Lung (tissue), 12 donors: Measurements from ENCODE around the gene DLG2. TPM values are rescaled to one million over a fixed set of nuclear protein-coding genes. Genes with fewer than 3 reads are reported as not detected.
A peak's percentile ranks its signal among the peaks of the same experiment; 100 is the strongest.

Source experiments
- ATAC-seq: fragments of 200-7000 bp; cut with Tn5 transposase; one replicate; pipeline ENCODE4 v1.9.1; 2020; ENCODE audit warnings: moderate number of reproducible peaks; ENCODE audit not compliant: insufficient read depth, low FRiP score
- DNase-seq, 3 donors: peaks; one replicate each; pipeline ENCODE4 v3.0.0-alpha.2; 2013 to 2017
- H3K27ac ChIP-seq, 2 donors: one replicate each; pipeline ENCODE4 v1.5.1; 2013; ENCODE audit warnings: mild to moderate bottlenecking in 2 of 2, moderate library complexity in 2 of 2, control low read depth in 1 of 2, inconsistent platforms in 1 of 2, low read depth in 1 of 2, low read length in 1 of 2
- H3K27me3 ChIP-seq, 3 donors: one replicate each; pipeline ENCODE4 v1.5.1; 2013; ENCODE audit warnings: low read length in 2 of 3; ENCODE audit not compliant: control insufficient read depth in 3 of 3, insufficient read depth in 3 of 3
- H3K36me3 ChIP-seq, 4 donors: one replicate each; pipeline ENCODE4 v1.5.1; 2013; ENCODE audit warnings: low read length in 4 of 4, mild to moderate bottlenecking in 1 of 4, moderate library complexity in 1 of 4; ENCODE audit not compliant: control insufficient read depth in 4 of 4, insufficient read depth in 4 of 4
- H3K4me1 ChIP-seq, 5 donors: one replicate each; pipeline ENCODE4 v1.5.1; 2013; ENCODE audit warnings: low read length in 5 of 5, mild to moderate bottlenecking in 2 of 5, moderate library complexity in 1 of 5; ENCODE audit not compliant: control insufficient read depth in 5 of 5, insufficient read depth in 5 of 5
- H3K4me3 ChIP-seq: one replicate; pipeline ENCODE4 v1.5.1; 2013; ENCODE audit warnings: mild to moderate bottlenecking, control low read depth, moderate library complexity
- H3K9ac ChIP-seq, 2 donors: one replicate each; pipeline ENCODE4 v1.5.1; 2013; ENCODE audit warnings: low read length in 2 of 2, control low read depth in 1 of 2; ENCODE audit not compliant: insufficient read depth in 1 of 2
- H3K9me3 ChIP-seq, 4 donors: one replicate each; pipeline ENCODE4 v1.5.1; 2013; ENCODE audit warnings: low read length in 3 of 4, mild to moderate bottlenecking in 1 of 4, moderate library complexity in 1 of 4; ENCODE audit not compliant: control insufficient read depth in 4 of 4, insufficient read depth in 3 of 4
- WGBS, 2 donors: extraction: QIAGEN DNeasy Blood & Tissue Kit; methylation state at CpG; one replicate each; pipeline ENCODE4 v1.1.7; 2013; 5-methylcytosine and 5-hydroxymethylcytosine counted together
- polyA plus RNA-seq, 2 donors: library from polyadenylated mRNA; stranded (reverse); fragments of 200-250 nt; gene quantifications; one replicate each; pipeline ENCODE4 v1.2.1, GENCODE V29; 2013
- total RNA-seq, 2 donors: library from RNA; depleted of rRNA in 1 of 2; stranded (reverse); fragments of >200 nt in 1 of 2; gene quantifications; one replicate each; pipeline ENCODE4 v1.2.1, GENCODE V29; 2014 to 2021
- TF ChIP-seq, protein P1 (sequence below): IDR thresholded peaks from 2 replicates; pipeline ENCODE4 v1.5.1; 2012; ENCODE audit warnings: mild to moderate bottlenecking; ENCODE audit errors: control extremely low read depth, extremely low read depth
- donor health status: control.
- donor health status: control.
- donor health status: Bipolar disorder and iron deficiency.
- donor health status: healthy.
- donor health status: DM: yes; HTN: yes; CAD: no.

DLG2 gene
- total and polyA plus RNA-seq, 4 donors: 0.32 to 24.1 (median 5.4) TPM

DNA sequence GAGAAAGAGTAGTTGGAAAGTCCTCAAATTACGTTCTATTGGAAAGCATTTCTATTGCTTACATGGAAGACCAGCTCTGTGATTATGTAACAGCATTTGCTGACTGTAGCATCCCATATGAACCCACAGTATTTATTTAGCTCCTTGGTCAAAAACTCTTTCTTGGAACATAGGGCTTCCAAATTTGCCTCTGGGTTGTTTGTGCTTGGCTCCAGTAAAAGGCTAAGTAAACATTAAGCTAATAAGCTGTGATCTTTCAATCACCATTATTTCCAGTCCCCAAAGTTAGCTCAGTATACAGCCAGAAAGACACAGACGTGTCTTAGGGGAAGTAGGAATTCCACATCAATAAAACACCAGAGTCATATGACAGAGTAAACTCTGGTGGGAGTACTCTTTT, 668.8 kb downstream of the DLG2 start:
- H3K36me3 ChIP-seq: no peaks in the 10 kb centered on the region
- no peak overlapping the region for H3K4me3 ChIP-seq
- H3K9ac ChIP-seq: no peak overlapping the region
- no peaks in the 10 kb centered on the region for H3K9me3 ChIP-seq
- DNase-seq (peak in 2 of 3 donors; percentile 0 to 6), ATAC-seq (no peak)
- 65 to 68% methylated on average over 2 of the region's 2 CpGs for WGBS, 2 donors
- H3K4me1 ChIP-seq: no peaks in the 10 kb centered on the region
- TF ChIP-seq, protein P1, sequence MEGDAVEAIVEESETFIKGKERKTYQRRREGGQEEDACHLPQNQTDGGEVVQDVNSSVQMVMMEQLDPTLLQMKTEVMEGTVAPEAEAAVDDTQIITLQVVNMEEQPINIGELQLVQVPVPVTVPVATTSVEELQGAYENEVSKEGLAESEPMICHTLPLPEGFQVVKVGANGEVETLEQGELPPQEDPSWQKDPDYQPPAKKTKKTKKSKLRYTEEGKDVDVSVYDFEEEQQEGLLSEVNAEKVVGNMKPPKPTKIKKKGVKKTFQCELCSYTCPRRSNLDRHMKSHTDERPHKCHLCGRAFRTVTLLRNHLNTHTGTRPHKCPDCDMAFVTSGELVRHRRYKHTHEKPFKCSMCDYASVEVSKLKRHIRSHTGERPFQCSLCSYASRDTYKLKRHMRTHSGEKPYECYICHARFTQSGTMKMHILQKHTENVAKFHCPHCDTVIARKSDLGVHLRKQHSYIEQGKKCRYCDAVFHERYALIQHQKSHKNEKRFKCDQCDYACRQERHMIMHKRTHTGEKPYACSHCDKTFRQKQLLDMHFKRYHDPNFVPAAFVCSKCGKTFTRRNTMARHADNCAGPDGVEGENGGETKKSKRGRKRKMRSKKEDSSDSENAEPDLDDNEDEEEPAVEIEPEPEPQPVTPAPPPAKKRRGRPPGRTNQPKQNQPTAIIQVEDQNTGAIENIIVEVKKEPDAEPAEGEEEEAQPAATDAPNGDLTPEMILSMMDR: no peak
- no peaks in the 10 kb centered on the region for H3K27me3 ChIP-seq
- no peak overlapping the region for H3K27ac ChIP-seq

DNA sequence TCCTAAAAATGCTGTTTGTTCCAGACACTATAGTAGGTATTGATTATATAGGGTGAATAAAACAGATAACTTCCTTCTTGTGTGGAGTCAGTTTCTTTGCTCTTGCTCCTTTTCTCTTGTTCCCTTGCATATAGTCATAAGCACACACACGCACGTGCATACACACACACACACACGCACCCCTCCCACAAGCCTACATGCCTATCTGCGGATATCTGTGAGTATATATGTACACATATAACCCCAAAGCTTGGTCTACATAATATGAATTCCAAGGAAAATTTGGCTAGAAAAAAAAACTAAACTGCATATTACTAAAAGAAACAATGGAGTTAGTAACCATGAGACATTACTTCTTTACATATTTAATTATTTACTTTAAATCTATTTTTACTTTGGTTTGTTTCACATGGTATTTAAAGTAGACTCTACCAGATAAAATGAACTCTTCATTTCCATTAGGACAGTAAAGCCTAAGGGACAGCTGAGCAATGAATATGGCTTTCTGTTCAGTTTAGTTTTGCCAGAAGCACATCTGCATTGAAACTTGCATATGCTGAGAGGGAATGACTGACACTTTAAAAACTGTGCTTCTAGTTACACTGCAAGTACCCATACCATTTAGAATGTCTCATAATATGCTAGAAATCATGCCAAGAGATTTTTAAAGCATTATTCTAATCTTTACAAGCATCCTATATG, 676.4 kb downstream of the DLG2 start:
- no peak for DNase-seq
- WGBS, 2 donors: 89 to 96% methylated on average over 4 of the region's 4 CpGs
- H3K4me3 ChIP-seq: no peak overlapping the region
- no peak overlapping the region for H3K27ac ChIP-seq
- H3K9ac ChIP-seq: no peak overlapping the region
- ATAC-seq: no peak
- H3K4me1 ChIP-seq: no peaks in the 10 kb centered on the region
- TF ChIP-seq, protein P1: no peak
- peaks cover 0 to 2% (median 0%) of the 10 kb centered on the region in 4 donors for H3K9me3 ChIP-seq
- H3K36me3 ChIP-seq: no peaks in the 10 kb centered on the region
- no peaks in the 10 kb centered on the region for H3K27me3 ChIP-seq

DNA sequence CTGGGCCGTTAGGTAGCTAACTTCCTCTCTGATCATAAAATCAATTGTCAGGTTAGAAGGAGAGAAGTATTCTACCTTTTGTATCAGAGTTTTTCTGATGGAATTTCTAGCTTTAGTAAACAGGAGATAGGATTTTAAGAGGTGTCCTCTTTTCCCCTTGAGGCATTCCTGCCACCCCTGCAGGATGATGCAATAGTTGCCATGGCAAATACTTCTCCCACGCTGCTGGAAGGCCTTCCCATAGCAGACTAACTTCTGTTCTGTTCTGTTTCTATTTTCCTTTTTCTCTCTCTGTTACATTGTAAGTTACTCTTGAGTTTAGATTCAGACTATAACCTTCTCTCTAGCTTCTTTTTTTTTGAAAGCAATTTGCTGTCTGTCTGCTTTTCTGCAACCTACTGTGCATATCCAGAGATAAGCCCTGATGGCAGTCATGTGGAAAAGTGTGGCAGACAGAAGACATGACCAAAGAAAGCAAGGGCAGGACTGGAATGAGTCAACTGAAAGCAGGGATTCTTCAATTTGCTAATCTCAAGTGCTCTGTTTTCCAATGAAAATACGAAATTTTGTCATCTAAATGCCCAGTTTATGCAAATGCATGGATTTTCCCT, 679.1 kb downstream of the DLG2 start:
- peaks cover 0 to 2% (median 0%) of the 10 kb centered on the region in 4 donors for H3K9me3 ChIP-seq
- H3K36me3 ChIP-seq: no peaks in the 10 kb centered on the region
- H3K4me1 ChIP-seq: no peaks in the 10 kb centered on the region
- TF ChIP-seq, protein P1: no peak
- DNase-seq (no peak), ATAC-seq (no peak)
- no peak overlapping the region for H3K9ac ChIP-seq
- whole genome bisulfite sequencing, 2 donors: 55 to 57% methylated on average over 3 of the region's 3 CpGs
- no peaks in the 10 kb centered on the region for H3K27me3 ChIP-seq
- no peak overlapping the region for H3K27ac ChIP-seq
- H3K4me3 ChIP-seq: no peak overlapping the region
